MM.1S (cell line): Measurements from ENCODE around the gene NAA10.

Experiments
- EZH2 ChIP-seq: fragments of 300-600 bp; sonication (generic); optimal IDR thresholded peaks from 2 replicates; pipeline ENCODE3; 2017; ENCODE audit warnings: low read depth, mild to moderate bottlenecking, antibody characterized with exemption, low read length, mixed read lengths
- TF ChIP-seq, protein P1 (sequence below): fragments of 300-600 bp; sonication (generic); IDR thresholded peaks from 2 replicates; pipeline ENCODE4 v1.5.1; 2016; ENCODE audit warnings: antibody characterized with exemption, low read length, mixed read lengths

DNA sequence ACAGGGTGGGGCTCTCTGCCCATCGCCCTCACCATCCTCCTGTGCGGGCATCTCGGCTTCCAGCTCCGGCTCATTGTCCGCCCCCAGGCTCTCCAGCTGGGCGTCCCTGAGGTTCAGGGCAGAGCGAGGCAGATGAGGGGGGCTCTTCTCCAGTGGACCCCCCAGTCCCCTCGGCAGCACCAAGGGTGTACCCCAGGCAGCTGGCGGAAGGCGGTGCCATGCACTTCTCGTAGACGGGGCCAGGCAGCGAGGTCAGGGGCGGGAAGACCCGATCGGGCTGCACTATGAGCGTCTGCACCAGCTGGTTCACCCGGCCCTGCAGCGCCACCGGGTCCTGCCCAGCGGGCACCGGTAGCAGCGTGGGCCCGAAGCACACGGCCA, 24.9 kb downstream of the NAA10 start:
- TF ChIP-seq, protein P1, sequence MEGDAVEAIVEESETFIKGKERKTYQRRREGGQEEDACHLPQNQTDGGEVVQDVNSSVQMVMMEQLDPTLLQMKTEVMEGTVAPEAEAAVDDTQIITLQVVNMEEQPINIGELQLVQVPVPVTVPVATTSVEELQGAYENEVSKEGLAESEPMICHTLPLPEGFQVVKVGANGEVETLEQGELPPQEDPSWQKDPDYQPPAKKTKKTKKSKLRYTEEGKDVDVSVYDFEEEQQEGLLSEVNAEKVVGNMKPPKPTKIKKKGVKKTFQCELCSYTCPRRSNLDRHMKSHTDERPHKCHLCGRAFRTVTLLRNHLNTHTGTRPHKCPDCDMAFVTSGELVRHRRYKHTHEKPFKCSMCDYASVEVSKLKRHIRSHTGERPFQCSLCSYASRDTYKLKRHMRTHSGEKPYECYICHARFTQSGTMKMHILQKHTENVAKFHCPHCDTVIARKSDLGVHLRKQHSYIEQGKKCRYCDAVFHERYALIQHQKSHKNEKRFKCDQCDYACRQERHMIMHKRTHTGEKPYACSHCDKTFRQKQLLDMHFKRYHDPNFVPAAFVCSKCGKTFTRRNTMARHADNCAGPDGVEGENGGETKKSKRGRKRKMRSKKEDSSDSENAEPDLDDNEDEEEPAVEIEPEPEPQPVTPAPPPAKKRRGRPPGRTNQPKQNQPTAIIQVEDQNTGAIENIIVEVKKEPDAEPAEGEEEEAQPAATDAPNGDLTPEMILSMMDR, result no peak
- TF ChIP-seq EZH2, result no peak
